COLO668 (cell line): ENCODE data around the gene MZT2A.
"Not testable (repeated sequence)": the region's sequence is repeated elsewhere in the genome, so short reads cannot be mapped to it uniquely, and the experiment has no call there.

Source experiments
- DNase-seq: peaks from one replicate; lab custom pipeline; 2025; ENCODE audit not compliant: unreplicated experiment; lab: John Stamatoyannopoulos, UW

The MZT2A gene, protein sequence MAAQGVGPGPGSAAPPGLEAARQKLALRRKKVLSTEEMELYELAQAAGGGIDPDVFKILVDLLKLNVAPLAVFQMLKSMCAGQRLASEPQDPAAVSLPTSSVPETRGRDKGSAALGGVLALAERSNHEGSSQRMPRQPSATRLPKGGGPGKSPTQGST

DNA sequence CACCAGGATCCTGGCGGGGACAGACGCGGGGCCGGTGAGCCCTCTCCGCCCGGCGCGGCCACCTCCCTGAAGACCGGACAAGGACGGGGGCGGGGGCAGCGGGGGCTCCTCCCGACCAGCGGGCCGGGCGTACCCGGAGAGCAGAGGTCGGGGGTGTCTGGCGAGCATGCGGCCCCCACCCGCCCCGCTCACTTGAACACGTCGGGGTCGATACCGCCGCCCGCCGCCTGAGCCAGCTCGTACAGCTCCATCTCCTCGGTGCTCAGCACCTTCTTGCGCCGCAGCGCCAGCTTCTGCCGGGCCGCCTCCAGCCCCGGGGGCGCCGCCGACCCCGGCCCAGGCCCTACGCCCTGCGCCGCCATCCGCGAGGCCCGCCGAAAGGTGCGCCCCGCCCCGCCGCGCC is at the start of gene MZT2A:
TSS of gene MZT2A (minus strand) at position 383 of the 403 bp plus-strand sequence. CDS start at position 362, 21 bp downstream.
- not testable (repeated sequence) for DNase-seq

DNA sequence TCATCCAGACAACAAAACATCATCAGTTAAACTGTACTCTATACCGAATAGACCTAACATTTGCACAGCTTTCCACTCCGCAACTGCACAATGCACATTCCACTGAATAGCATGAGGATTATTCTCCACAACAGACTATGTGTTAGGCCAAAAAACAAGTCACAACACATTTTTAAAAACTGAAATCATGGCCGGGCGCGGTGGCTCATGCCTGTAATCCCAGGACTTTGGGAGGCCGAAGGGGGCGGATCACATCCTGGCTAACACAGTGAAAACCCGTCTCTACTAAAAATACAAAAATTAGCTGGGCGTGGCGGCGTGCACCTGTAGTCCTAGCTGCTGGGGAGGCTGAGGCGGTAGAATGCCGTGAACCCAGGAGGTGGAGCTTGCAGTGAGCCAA is 46.7 kb upstream of the MZT2A start:
- DNase-seq = not testable (repeated sequence)

DNA sequence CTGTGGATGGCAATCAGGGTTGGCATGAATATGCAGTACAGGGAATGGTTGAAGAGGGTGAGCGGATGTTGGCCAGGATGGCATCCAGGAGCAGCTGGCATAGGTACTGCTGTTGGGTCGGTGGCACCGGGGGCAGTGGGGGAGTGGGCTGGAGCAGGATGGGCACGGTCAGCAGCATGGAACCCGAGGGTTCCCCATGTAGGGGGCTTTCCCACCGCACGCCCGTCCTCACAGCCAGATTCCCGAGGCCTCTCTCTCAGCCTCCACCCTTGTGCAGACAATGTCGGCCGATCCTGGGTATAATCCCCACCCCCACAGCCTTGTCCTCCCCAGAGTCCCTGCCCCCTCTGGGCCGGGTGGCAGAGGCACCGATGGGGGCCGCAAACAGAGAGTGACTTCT is 44.6 kb upstream of the MZT2A start:
- DNase-seq = not testable (repeated sequence)

DNA sequence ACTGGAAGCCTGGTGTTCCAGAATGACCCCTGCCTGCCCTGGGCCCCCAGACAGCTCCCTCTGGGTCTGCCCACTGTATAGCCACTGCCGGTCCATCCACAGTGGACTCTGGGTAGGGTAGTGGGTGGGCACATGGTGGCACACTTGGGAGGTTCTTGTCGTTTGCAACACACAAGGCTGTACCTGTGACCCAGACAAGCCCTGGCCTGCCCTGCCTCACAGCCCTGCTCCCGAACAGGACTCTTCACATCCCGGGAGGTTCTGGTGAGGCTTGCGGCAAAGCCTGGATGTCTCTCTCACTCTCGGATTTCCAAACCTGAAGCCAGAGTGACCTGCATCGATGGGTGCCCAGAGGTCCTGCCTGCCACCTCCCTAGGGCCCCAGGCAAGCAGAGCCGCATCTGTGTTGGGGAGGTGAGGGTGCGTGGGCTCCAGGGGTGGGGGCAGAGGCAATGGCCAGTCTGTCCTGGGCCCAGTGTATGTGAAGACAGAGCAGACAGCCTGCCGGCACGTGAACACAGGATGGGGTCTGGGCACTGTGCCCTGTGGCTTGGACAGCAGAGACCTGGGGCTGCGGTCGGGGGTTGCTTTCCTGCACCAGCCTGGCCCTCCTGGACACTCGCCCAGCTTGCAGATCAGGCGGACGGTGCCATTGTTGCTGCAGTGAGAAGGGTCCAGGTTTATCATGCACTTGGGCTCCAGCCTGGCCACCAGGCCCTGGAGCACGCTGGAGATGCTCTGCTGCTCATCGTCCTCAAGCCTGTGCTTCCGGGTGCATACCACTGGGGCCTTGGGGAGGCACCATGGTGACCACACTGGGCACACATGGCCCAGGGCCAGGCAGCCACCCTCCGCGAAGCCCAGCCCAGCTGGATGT is 44.0 kb upstream of the MZT2A start:
- not testable (repeated sequence) for DNase-seq

DNA sequence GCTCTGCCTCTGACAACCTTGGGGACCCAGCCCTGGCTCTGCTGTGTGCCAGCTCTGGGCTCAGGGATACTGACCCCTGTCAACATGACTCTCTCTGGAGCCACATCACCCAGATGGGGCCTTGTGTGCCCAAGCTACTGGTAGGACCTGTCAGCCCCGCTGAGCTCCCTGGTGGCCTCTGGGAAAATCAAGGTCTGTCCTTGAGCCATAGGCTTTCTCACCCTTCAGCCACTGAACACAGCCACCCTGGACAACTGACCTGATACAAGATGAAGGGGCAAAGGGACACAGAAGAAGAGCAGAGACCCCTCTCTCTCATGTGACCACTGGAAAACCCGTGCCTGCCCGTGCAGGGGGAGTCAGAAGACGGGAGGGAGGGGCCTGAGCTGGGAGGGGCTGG is 43.3 kb upstream of the MZT2A start:
- no peak for DNase-seq

DNA sequence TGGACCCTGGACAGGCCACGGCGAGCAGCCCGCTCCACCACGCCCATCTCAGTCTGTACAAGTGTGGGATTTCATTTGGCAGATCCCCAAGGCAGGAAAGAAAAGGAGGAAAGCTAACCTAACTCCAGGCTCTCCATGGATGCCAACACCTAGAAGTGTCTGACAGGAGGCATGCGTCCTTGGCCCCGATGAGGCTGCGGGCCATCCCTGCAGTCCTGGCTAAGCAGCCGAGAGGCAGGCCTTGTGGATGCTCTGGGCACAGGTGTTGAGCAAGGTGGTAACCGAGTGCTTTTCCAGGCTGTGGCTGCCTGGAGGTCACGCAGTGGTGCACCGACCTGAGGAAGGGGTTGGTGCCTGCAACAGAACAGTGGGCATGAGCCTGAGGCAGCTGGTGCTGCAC is 42.8 kb upstream of the MZT2A start:
- DNase-seq = not testable (repeated sequence)

DNA sequence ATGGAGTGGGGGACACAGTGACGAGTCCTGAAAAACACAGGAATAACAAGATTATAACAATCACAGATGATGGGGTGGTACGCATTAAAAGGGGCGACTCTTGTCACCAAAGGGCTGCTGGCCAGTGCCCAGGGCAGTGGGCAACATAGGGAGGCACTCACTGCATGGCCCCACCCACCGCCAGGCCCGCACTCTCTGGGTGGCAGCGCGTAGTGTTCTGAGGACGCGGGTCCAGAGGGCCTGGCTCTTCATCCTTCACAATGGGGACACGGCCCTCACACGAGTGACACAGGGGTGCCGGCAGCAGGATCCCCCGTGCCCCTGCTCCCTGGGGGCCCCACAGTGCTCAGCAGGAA is 42.1 kb upstream of the MZT2A start:
- not testable (repeated sequence) for DNase-seq

DNA sequence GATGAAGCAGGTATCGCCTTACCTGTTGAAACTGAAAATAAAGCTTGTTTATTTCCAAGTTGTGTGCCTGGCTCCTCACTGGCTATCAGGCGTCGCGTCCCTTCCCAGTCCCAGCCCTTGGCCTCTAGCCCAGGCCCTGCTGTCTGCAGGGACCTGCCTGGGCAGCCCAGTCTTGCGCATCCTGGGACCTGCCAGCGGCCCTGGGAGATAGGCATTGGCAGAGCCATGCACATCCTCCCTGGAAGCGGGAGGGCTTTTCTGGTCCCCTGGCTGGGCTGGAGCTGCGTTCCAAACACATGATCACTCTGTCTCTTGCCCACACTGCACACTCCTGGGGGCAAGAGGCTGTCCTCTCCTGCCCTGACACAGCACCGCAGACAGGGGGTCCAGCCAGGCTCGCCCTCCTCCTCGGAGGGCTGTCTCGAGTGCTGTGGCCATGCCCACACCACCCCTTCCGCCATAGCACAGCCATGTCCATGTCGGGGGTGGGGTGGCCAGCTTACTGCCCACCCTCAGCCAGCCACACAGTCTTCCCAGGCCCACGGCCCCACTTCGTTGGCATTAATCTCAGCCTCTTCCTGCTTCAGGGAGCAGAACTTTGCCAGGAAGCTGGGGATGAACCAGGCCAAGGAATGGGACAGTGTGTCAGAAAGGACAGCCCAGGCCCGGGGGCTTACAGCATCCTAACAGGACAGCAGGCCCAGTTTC is 41.6 kb upstream of the MZT2A start:
- not testable (repeated sequence) for DNase-seq

DNA sequence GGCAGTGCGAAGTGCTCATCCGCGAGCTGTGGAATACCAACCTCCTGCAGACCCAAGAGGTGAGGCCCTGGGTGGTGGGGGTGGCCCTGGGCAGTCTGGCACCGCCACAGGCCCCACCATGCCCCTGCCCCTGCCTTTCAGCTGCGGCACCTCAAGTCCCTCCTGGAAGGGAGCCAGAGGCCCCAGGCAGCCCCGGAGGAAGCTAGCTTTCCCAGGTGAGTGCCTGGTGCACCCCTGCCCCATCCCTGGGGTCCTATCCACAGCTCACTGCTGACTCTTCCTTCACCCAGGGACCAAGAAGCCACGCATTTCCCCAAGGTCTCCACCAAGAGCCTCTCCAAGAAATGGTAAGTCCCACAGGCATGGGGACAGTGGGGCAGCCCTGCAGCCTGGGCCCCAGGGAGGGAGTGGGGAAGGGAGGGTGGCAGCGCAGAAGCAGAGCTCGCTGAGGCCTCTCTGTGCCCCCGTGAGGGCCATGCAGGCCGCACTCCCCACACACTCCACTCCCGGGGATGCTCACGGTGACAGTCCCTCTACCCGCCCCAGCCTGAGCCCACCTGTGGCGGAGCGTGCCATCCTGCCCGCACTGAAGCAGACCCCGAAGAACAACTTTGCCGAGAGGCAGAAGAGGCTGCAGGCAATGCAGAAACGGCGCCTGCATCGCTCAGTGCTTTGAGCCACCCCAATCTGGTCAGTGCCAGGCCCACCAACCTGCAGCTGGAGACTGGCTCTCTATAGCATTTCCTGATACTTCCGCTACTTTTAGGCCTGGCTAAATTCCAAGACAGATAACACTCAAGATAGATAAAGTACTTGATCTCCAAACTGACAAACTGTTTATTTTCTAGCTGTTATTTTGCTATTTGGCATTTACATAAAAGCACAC is 40.8 kb upstream of the MZT2A start:
- not testable (repeated sequence) for DNase-seq

DNA sequence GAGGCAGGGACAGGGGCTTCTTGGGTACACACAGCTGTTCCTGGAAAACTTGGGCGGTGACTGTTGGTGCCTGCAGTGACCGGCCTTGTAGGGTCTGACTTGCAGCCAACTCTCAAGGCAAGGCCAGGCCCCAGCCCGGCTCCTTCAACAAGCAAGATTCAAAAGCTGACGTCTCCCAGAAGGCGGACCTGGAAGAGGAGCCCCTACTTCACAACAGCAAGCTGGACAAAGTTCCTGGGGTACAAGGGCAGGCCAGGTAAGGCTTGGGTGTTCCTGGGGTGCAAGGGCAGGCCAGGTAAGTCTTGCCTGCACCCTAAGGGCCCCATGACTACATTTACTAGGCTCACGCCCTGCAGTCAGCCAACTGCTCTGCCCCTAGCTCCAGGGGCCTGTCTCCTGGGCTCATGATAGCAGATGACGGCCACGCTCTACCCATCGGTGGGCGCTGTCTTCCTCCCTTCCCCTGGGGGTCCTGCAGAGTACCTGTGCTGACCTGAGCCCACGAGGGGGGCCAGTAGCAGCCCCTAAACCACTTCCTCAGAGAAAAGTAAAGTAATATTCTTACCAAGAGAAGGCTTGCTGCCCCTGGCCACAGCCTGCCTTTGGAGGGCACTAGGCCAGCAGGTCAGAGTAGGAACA is 39.5 kb upstream of the MZT2A start:
- not testable (repeated sequence) for DNase-seq

DNA sequence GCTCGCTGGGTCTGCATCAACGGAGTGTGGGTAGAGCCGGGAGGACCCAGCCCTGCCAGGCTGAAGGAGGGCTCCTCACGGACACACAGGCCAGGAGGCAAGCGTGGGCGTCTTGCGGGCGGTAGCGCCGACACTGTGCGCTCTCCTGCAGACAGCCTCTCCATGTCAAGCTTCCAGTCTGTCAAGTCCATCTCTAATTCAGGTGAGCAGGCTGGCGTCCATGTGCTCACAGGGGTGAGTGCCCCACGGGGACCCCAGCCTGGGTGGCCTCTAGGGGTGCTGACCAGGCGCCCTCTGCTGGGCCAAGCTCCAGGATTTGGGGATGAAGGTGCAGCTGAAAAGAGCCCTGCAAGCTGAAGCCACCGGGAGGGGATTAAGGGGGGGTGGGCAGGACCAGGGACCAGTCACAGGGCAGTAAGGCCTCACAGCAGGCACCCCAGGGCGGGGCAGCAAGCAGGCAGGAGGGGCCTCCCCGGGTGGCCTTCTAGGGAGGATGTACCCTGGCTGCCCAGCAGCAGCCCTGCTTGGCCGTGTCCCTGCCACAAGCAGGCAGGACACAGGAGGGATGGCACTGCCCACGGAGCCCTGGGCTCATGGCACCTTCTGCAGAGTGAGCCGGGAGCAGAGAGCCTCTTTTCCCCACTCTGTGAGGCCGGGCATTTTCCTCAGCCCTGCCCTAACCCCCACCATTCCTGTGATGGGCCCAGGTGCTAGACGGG is 38.6 kb upstream of the MZT2A start:
- DNase-seq = not testable (repeated sequence)

DNA sequence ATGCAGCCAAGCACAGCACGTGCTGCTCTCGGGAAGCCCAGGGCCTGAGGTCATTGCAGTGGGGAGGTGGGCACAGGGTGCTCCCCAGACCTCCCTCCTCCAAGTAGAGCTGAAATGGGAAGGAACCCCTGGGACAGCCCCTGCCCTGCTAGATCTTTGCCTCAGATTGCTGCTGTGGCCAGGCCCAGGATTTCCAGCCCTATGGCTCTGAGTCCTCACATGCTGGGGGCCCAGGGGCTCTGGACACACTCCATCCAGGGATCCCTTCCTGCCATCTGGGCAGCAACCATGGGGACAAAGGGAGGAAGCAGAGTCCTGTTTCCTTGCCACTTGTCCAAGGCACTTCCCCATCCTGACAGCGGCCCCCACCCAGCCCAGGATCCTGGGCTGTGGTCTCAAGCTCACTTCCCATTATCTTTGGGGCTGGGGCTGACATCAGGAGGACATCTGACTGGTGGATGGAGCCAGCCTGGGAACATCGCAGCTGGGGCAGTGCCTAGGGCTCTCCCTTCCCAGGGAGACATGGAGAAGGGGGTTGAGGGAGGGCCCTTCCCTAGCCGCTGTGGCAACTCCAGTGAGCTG is 37.8 kb upstream of the MZT2A start:
- DNase-seq = not testable (repeated sequence)

DNA sequence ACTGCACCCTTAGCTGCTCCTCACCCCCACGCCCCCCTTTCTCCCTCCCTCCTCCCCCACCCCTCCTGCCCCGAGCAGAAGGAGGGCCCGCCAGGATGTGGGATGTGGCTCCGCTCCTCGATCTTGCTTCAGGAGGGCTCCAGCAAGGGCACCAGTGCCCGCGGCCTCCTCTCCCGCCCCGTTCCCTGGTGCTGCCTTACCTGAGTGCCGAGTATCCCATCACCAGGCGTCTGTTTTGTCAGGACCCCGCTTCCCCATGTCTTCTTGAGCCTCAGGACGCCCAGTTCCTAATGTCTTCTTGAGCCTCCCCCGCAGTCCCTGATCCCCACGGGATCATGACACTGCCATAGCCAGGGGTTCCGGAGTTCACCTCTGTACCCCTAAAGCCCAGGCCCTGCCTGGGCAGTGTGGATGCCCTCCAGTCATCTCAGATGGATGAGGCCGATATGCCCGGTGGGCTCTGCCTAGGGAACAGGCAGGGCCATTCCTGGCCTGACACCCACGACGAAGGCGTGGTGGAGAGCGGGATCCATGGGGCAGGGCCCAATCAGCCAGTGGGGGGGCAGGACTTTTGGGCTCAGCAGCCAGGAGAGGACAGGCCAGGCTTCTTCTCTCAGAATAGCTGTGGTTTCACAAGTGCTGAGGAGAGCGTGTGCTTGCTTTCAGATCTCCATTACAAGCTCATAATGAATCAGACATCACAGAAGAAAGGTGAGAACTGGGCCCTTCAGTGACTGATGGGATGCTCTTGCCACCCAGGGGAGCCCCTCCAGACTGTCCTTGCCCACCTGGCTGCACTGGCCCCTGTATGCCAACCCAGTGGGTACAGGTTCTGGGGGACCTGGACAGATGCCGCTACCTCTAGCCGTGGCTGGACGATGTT is 37.0 kb upstream of the MZT2A start:
- not testable (repeated sequence) for DNase-seq

DNA sequence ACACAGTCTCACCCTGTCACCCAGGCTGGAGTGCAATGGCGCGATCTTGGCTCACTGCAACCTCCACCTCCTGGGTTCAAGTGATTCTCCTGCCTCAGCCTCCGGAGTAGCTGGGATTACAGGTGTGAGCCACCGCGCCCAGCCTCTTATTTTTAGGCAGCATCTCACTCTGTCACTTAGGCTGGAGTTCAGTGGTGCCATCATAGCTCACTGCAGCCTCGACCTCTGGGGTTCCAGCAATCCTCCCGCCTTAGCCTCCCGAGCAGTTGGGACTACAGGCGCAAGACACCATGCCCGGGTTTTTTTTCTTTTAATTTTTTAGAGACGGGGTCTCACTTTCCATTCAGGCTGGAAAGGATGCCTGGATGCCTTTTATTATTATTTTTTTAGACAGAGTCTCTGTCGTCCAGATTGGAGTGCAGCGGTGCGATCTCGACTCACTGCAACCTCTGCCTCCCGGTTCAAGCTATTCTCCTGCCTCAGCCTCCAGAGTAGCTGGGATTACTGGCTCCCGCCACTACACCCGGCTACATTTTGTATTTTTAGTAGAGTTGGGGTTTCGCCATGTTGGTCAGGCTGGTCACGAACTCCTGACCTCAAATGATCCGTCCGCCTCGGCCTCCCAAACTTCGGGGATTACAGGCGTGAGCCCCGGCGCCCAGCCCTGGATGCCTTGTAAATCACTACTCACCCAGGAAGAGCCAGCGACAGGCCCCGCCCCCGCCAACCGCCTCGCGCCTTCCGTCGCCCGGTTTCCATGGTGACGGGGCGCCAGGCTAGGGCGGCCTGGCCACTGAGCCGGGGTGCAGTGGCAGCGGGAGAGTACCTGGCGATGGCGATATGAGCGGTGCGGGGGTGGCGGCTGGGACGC is 35.2 kb upstream of the MZT2A start, which contains the start of gene CCDC74A:
TSS of gene CCDC74A (plus strand) at position 758 of the 871 bp plus-strand sequence. CDS start at position 841, 83 bp downstream.
- peak; percentile 83 for DNase-seq

DNA sequence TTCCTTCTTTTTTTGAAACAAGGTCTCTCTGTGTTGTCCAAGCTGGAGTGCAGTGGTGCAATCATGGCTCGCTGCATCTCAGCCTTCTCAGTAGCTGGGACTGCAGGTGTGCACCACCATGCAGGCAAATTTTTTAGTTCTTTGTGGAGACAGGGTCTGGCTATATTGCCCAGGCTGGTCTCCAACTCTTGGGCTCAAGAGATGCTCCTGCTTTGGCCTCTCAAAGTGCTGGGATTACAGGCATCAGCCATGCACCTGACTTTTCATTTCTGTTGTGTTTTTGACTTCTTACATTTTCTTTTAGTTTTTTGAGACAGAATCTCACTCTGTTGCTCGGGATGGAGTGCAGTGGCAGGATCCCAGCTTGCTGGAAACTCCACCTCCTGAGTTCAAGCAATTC is 33.1 kb upstream of the MZT2A start:
- DNase-seq = not testable (repeated sequence)

DNA sequence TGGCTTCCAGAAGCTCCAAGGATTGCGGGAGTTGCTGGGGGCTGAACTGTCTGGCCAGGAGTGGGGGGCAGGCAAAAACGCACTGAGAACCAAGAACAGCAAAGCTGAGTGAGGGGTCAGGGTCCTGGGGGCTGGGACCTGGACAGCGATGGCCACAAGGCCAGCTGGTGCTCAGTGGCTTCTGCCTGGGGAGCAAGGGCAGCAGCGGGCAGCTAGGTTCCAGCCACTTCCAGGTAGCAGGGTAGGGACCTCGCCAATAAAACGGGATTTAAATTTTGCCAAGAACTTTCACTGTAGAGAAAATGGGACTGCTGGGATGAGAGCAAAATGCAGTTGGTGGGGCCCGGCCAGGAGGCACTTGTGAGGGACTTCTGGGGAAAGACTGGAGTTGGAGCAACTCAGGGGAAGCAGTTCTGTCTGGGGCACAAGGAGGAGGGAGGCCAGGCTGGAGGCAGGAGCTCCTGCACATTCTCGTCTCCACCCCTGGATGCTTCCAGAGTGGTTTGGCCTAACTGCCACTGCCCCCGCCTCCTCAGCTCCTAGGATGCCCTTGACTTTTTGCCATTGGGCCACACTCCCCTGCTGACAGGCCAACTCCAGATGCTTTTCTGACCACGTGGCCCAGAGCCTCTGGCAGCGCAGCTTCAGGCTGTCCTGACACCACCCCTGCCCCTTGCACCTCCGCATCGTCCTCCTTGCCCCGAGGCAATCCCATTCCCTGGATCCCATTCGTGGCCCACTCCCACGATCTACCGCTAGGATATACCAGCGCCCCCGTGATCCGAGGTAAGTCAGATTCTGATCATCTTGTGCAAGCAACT is 30.0 kb upstream of the MZT2A start:
- DNase-seq = no peak
